ENCODE results near the gene SCN2B. TPM values are rescaled to one million over a fixed set of nuclear protein-coding genes. Genes with fewer than 3 reads are reported as not detected.

Gene SCN2B
- total and polyA plus RNA-seq, 2 of the 13 experiments (the other 11 are each of a cell fraction or from before 2014, with no cell fraction given), result 0.01 to 0.02 TPM

- Histone ChIP-seq H4K20me1 (ENCODE audit: insufficient read depth, low read length) (no peaks in the 10 kb centered on the region), H3K27me3 (ENCODE audit: control insufficient read depth in 1 of 2, insufficient read depth in 2 of 2, low read length in 2 of 2) (peaks cover 0 to 32% of the 10 kb centered on the region in 2 experiments; a peak in 4 of 5 replicates), H3K4me2 (ENCODE audit: low read depth, low read length) (no peak overlapping the region), H3K36me3 (replicated peaks in 1 of 2; ENCODE audit: control insufficient read depth in 1 of 2, insufficient read depth in 2 of 2, low read length in 2 of 2) (no peaks in the 10 kb centered on the region), H3K9ac (ENCODE audit: insufficient read depth, low read depth, low read length) (no peak overlapping the region), H3K79me2 (ENCODE audit: insufficient read depth, low read length) (no peaks in the 10 kb centered on the region), H3K4me1 (ENCODE audit: insufficient read depth, low read length) (no peaks in the 10 kb centered on the region), H3K27ac (ENCODE audit: extremely low read length, insufficient read depth, low read length) (no peak overlapping the region), H3K9me3 (ENCODE audit: low read length) (no peaks in the 10 kb centered on the region), H3K4me3 (replicated peaks in 1 of 3; ENCODE audit: insufficient read depth in 1 of 3, low read depth in 2 of 3, low read length in 3 of 3) (no peak overlapping the region), H2AFZ (ENCODE audit: low read length) (no peak overlapping the region)
- TF ChIP-seq ZSCAN20 (CRISPR knock-in tag; IDR thresholded peaks at IDR 0.05; ENCODE audit: borderline replicate concordance) (no peak), FOXA1 (IDR thresholded peaks at IDR 0.05) (no peak), FOXA1 (CRISPR knock-in tag; IDR thresholded peaks at IDR 0.05) (no peak), THRA (CRISPR knock-in tag; IDR thresholded peaks at IDR 0.05; ENCODE audit: borderline replicate concordance) (no peak), ZSCAN31 (CRISPR knock-in tag; IDR thresholded peaks at IDR 0.05; ENCODE audit: low read depth) (no peak), KAT8 (CRISPR knock-in tag; IDR thresholded peaks at IDR 0.05) (no peak), SRF (IDR thresholded peaks at IDR 0.05; ENCODE audit: low read depth, low read length) (no peak), GFI1 (CRISPR knock-in tag; IDR thresholded peaks at IDR 0.05; ENCODE audit: borderline replicate concordance) (no peak), SAFB2 (CRISPR knock-in tag; IDR thresholded peaks at IDR 0.05; ENCODE audit: borderline replicate concordance, low read depth) (no peak), ZNF557 (CRISPR knock-in tag; IDR thresholded peaks at IDR 0.05) (no peak), RELA (CRISPR knock-in tag; IDR thresholded peaks at IDR 0.05) (no peak)
- intact Hi-C loops (cut with micrococcal nuclease; ENCODE audit: unreplicated experiment), result no loop called here
- no peak for ATAC-seq
- BruUV-seq (replicated peaks), result no TSS peak
- FAIRE-seq, result no peak
- DNase-seq (ENCODE audit: low spot score), result no peak
- CTCF ChIA-PET (ENCODE audit: low intra/inter-chr PET ratio, low total read pairs), result no interaction called here
- POLR2A ChIA-PET, result no interaction called here
- in situ Hi-C loops (cut with HindIII; ENCODE audit: extremely low pct_ligation_motif_present, low pct_unique_long_range_greater_than_20kb), result loop anchor here (25.0 kb wide), 1 partner anchor 359 kb away; no protein-coding TSS in a partner anchor
- WGBS (ENCODE audit: low lambda C conversion rate), result 5% methylated on average over 4 of the region's 4 CpGs
Measured at GRCh38 chr11:118128310-118128709, 48.1 kb downstream of the SCN2B start.
